SJCRH30 (cell line): ENCODE data around the gene CIZ1. TPM values are rescaled to one million over a fixed set of nuclear protein-coding genes. Genes with fewer than 3 reads are reported as not detected.
A peak's percentile ranks its signal among the peaks of the same experiment; 100 is the strongest.

Source experiments
- DNase-seq, 2 experiments: peaks; one replicate each; pipeline ENCODE4 v3.0.0-alpha.2; 2015 to 2020
- H3K27ac ChIP-seq: fragments of 250-450 bp; sonication (Bioruptor Pico); 2 replicates; pipeline ENCODE4 v1.5.1; 2020; ENCODE audit warnings: mild to moderate bottlenecking, moderate library complexity
- H3K27me3 ChIP-seq: fragments of 250-450 bp; sonication (Bioruptor Pico); 2 replicates; pipeline ENCODE4 v1.5.1; 2020; ENCODE audit warnings: mild to moderate bottlenecking, moderate library complexity
- H3K36me3 ChIP-seq: fragments of 250-450 bp; sonication (Bioruptor Pico); 2 replicates; pipeline ENCODE4 v1.5.1; 2020; ENCODE audit warnings: mild to moderate bottlenecking, moderate library complexity
- H3K4me1 ChIP-seq: fragments of 250-450 bp; sonication (Bioruptor Pico); 2 replicates; pipeline ENCODE4 v1.5.1; 2020; ENCODE audit warnings: mild to moderate bottlenecking, moderate library complexity
- H3K4me3 ChIP-seq: fragments of 250-450 bp; sonication (Bioruptor Pico); 2 replicates; pipeline ENCODE4 v1.5.1; 2020; ENCODE audit warnings: mild to moderate bottlenecking, moderate library complexity
- H3K9me3 ChIP-seq: fragments of 250-450 bp; sonication (Bioruptor Pico); replicated peaks from 2 replicates; pipeline ENCODE4 v1.5.1; 2020; ENCODE audit warnings: mild to moderate bottlenecking, moderate library complexity
- total RNA-seq: library from RNA; depleted of rRNA; stranded (reverse); fragments of >200 nt; shearing (Covaris generic); gene quantifications from 2 replicates; pipeline ENCODE4 v1.2.3, GENCODE V29; 2014

Gene CIZ1
- total RNA-seq, 1 experiment from 2014 or later: 85.2 TPM

- Histone ChIP-seq H3K9me3 (no peaks in the 10 kb centered on the region), H3K27ac (no peak overlapping the region), H3K36me3 (peaks cover 13% of the 10 kb centered on the region), H3K4me1 (no peaks in the 10 kb centered on the region), H3K27me3 (no peaks in the 10 kb centered on the region), H3K4me3 (no peak overlapping the region)
- DNase-seq: no peak
Measured at GRCh38 chr9:128125580-128126354, 65.6 kb downstream of the CIZ1 start.

- no peaks in the 10 kb centered on the region for H3K9me3 ChIP-seq
- no peaks in the 10 kb centered on the region for H3K27me3 ChIP-seq
- peak; percentile 60 to 68 for DNase-seq
- no peak overlapping the region for H3K4me3 ChIP-seq
- peaks cover 13% of the 10 kb centered on the region for H3K36me3 ChIP-seq
- H3K4me1 ChIP-seq: no peaks in the 10 kb centered on the region
- no peak overlapping the region for H3K27ac ChIP-seq
Measured at GRCh38 chr9:128124873-128125579, 66.3 kb downstream of the CIZ1 start.

- no peak for DNase-seq
- Histone ChIP-seq H3K36me3 (peaks cover 13% of the 10 kb centered on the region), H3K4me1 (peaks cover 3% of the 10 kb centered on the region; the same call in 1 of the 2 replicates), H3K27me3 (no peaks in the 10 kb centered on the region), H3K9me3 (no peaks in the 10 kb centered on the region), H3K4me3 (no peak overlapping the region), H3K27ac (no peak overlapping the region)
Measured at GRCh38 chr9:128124451-128124850, 66.9 kb downstream of the CIZ1 start.

GRCh38 chr9:128123451-128124080 is 67.8 kb downstream of the CIZ1 start:
- no peak for DNase-seq
- peaks cover 8% of the 10 kb centered on the region for H3K4me1 ChIP-seq
- H3K27me3 ChIP-seq: no peaks in the 10 kb centered on the region
- H3K27ac ChIP-seq: no peak overlapping the region
- peaks cover 13% of the 10 kb centered on the region for H3K36me3 ChIP-seq
- no peak overlapping the region for H3K4me3 ChIP-seq
- H3K9me3 ChIP-seq: no peaks in the 10 kb centered on the region

DNA sequence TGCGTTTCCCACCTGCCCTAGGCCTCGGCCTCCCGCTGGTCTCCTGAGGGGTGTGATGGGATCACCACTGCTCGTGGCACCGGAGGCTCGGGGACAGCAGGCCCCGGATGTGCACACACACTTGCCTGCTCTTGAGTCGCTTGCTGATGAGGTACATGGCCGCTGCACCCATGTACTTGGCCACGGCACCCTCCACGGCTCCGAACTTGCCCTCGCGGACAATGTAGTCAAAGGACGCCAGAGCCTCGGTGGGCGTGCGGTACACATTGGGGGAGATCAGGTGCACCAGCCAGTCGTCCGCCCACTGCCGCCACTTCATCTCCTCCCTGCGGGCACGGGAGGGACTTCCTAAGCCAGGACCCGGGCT is 68.6 kb downstream of the CIZ1 start:
- Histone ChIP-seq H3K27me3 (no peaks in the 10 kb centered on the region), H3K4me1 (peaks cover 8% of the 10 kb centered on the region), H3K27ac (no peak overlapping the region), H3K4me3 (no peak overlapping the region), H3K9me3 (no peaks in the 10 kb centered on the region), H3K36me3 (peaks cover 13% of the 10 kb centered on the region)
- no peak for DNase-seq

DNA sequence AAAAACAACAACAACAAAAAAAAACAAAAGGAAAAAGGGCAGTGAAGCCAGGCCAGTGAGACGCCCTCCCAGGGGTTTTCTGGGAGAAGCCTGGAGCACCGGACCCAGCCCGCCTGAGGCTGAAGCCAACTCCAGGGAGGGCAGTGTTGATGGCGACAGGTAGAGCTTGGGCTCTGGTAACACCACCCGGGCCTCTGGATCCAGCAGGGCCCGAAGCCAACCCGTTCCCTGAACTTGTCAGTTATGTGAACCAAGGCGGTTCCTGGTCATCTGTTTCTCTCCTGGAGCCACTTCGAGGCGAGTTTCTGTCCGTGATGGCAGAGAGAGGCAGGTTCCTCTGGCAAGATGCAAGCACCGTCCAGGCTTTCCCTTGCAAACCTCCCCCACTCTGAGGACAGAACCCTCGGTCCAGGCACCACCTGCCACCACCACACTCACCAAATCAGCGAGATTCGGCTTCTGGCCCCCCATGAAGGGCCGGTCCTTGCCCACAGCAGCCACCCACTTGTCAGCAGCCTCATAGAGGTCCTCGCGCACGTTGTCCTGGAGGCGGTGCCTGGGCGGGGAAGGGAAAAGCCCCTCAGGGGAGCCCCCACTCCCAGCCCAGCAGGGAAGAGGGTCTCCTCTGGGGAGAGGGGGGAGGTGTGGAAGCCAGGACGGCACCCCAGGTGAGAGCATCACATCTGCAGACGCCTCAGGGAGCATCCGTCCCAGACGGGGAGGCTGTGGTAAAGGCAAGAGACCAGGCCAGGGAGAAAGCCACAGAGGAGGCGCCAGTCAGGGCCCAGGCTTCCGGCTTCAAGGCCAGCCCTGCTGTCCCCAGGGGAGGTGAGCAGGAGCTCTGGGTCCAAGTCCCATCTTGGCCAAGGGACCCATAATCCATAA is 69.2 kb downstream of the CIZ1 start:
- no peak for DNase-seq
- Histone ChIP-seq H3K27me3 (no peaks in the 10 kb centered on the region), H3K4me1 (peaks cover 8% of the 10 kb centered on the region), H3K4me3 (no peak overlapping the region), H3K9me3 (no peaks in the 10 kb centered on the region), H3K36me3 (peaks cover 13% of the 10 kb centered on the region), H3K27ac (no peak overlapping the region)

GRCh38 chr9:128121466-128121810 is 69.9 kb downstream of the CIZ1 start:
- H3K27ac ChIP-seq: no peak overlapping the region
- peaks cover 13% of the 10 kb centered on the region for H3K36me3 ChIP-seq
- H3K4me1 ChIP-seq: peaks cover 8% of the 10 kb centered on the region
- H3K4me3 ChIP-seq: no peak overlapping the region
- no peaks in the 10 kb centered on the region for H3K27me3 ChIP-seq
- DNase-seq: no peak
- H3K9me3 ChIP-seq: no peaks in the 10 kb centered on the region

DNA sequence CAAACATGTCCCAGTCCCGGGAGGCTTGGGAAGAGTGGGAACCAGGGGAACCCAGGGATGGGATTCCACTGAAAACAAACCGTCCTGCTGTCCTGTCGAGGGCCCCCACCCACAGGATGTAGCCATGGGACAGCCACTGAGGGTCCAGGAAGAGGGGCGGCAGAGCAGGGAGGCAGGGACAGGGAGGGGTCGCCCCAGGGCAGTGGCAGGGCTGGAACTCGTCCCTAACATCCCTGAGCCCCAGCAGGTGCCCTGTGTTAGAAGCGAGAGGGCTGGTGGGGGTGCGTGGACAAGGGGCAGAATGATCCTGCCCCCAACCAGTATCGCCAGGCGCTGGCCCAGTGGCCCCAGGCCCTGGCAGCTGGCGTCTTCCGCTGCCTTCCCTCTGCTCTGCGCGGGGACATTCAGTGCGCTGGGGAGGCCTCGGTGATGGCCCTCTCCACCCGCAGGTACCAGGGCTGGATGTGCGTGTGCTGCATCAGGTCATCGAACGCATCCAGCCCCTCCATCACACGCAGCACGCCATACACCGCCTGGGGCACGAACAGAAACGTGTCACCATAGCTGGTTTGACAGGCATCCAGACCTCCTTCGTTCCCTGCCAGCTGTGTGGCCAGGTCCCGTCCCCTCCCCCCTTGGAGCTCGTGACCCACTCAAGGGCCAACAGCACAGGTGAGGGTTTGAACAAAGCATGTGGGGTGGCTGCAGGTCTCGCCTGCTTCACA is 70.5 kb downstream of the CIZ1 start:
- H3K4me3 ChIP-seq: no peak overlapping the region
- DNase-seq: no peak
- H3K27me3 ChIP-seq: no peaks in the 10 kb centered on the region
- H3K27ac ChIP-seq: no peak overlapping the region
- H3K9me3 ChIP-seq: no peaks in the 10 kb centered on the region
- peaks cover 13% of the 10 kb centered on the region for H3K36me3 ChIP-seq
- H3K4me1 ChIP-seq: peaks cover 8% of the 10 kb centered on the region

- Histone ChIP-seq H3K27me3 (no peaks in the 10 kb centered on the region), H3K9me3 (no peaks in the 10 kb centered on the region), H3K4me3 (no peak overlapping the region), H3K36me3 (peaks cover 13% of the 10 kb centered on the region), H3K27ac (no peak overlapping the region), H3K4me1 (peaks cover 8% of the 10 kb centered on the region)
- no peak for DNase-seq
Measured at GRCh38 chr9:128120061-128120740, 71.2 kb downstream of the CIZ1 start.

DNA sequence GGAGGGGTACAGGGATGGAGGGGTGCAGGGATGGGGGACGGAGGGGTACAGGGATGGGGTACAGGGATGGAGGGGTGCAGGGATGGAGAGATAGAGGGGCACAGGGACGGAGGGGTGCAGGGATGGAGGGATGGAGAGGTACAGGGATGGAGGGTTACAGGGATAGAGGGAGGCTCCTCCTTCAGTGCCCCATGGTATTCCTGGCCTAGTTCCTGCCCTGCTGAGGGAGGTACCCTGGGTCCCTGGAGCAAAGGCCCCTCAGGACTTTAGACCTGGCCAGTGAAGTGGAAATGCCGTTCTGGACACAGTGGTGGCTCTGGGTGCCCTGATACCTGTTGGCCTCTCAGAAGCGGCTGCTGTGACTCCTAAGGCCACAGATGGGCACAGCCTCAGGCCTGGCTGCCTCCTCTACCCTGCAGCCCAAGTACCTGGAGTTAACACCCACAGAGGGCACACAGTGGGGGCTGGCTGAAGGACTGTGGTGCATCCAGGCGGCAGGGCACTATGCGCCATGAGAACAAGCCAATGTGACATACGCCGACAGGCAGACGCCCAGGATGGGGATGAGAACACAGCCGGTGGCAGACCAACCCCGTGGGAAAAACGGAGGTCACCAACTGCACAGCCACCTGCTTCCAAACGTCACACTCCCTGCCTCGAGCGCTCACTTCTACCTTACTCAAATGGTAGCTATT is 72.3 kb downstream of the CIZ1 start:
- peaks cover 5% of the 10 kb centered on the region for H3K36me3 ChIP-seq
- no peaks in the 10 kb centered on the region for H3K9me3 ChIP-seq
- DNase-seq: peak; percentile 83 to 87
- no peaks in the 10 kb centered on the region for H3K27me3 ChIP-seq
- H3K4me1 ChIP-seq: peaks cover 8% of the 10 kb centered on the region
- H3K4me3 ChIP-seq: no peak overlapping the region
- H3K27ac ChIP-seq: no peak overlapping the region

DNA sequence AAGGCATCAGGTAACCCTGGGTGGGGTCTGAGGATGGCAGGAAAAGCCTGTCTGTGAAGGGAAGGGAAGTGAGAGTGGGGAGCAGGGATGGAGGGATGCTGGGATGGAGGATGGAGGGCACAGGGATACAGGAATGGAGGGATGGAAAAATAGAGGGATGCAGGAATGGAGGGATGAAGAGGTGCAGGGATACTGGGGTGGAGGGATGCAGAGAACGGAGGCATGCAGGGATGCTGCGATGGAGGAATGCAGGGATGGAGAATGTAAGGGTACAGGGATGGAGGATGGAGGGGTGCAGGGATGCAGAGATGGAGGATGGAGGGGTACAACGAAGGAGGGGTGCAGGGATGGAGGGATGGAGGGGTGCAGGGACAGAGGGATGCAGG is 72.9 kb downstream of the CIZ1 start:
- DNase-seq: no peak
- H3K36me3 ChIP-seq: peaks cover 7% of the 10 kb centered on the region
- H3K27ac ChIP-seq: no peak overlapping the region
- no peak overlapping the region for H3K4me3 ChIP-seq
- no peaks in the 10 kb centered on the region for H3K9me3 ChIP-seq
- H3K27me3 ChIP-seq: no peaks in the 10 kb centered on the region
- peaks cover 8% of the 10 kb centered on the region for H3K4me1 ChIP-seq

DNA sequence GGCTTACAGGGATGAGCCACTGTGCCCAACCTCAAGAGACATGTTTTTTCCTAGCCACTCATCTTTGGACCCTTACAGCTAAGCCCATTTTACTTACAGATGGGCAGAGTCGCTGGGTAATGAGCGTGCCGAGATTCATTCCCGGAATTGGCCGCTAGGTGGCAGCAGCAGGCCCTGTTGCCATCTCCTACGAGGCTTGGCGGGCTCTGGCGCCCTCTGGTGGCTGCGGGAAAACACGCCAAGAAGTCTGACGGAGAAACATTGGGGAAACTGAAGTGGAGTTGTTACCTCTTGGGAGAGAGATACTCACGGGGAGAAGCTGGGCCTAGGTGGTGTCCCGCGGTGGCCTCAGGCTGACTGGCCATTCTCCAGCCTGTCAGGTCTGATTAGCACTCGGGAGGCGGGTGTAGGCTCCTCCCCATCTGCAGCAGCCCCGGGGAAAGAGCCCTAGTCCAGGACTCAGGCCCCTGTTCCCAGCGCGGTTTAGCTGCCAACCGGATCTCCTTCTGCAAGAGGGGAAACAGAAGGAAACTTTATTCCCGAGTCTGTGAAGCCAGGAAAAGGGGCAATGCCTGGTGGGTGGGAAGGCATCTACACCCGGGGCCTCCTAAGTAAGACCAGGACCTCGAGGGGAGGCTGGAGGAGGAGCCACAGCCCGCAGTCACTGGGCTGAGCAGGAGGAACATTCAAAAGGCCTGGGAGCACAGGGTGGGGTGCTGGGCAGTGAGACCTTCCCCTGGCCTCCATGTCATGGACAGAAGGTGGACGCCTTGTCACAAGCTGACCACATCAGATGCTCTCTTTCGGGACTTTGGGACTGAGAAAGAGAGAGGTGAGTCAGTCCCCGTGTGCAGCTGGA is 73.5 kb downstream of the CIZ1 start:
- Histone ChIP-seq H3K27me3 (no peaks in the 10 kb centered on the region), H3K9me3 (no peaks in the 10 kb centered on the region), H3K36me3 (peaks cover 8% of the 10 kb centered on the region), H3K27ac (no peak overlapping the region), H3K4me3 (no peak overlapping the region), H3K4me1 (peaks cover 8% of the 10 kb centered on the region)
- peak; percentile 92 to 97 for DNase-seq
